Suprapubic skin (tissue), 4 donors: ENCODE measurements around the gene MLLT10. TPM values are rescaled to one million over a fixed set of nuclear protein-coding genes. Genes with fewer than 3 reads are reported as not detected.
"Not testable (repeated sequence)": the region's sequence is repeated elsewhere in the genome, so short reads cannot be mapped to it uniquely, and the experiment has no call there.

Source experiments
- DNase-seq, 2 donors: peaks; one replicate each; pipeline ENCODE4 v3.0.0-alpha.2; 2019; ENCODE audit warnings: low spot score in 2 of 2
- H3K27ac ChIP-seq: fragments of 200-600 bp; sonication (generic); one replicate; pipeline ENCODE4 v1.5.1; 2019
- H3K27me3 ChIP-seq: fragments of 200-600 bp; sonication (generic); one replicate; pipeline ENCODE4 v1.5.1; 2019
- H3K36me3 ChIP-seq: fragments of 200-600 bp; sonication (generic); one replicate; pipeline ENCODE4 v1.5.1; 2019
- H3K4me1 ChIP-seq: fragments of 200-600 bp; sonication (generic); one replicate; pipeline ENCODE4 v1.5.1; 2019
- H3K4me3 ChIP-seq: fragments of 200-600 bp; sonication (generic); one replicate; pipeline ENCODE4 v1.5.1; 2019; ENCODE audit warnings: mild to moderate bottlenecking
- H3K9me3 ChIP-seq: fragments of 200-600 bp; sonication (generic); one replicate; pipeline ENCODE4 v1.5.1; 2019
- EP300 ChIP-seq: sonication (generic); formaldehyde crosslinking; IDR thresholded peaks from one replicate; pipeline ENCODE4 v1.6.1; 2017; ENCODE audit warnings: antibody characterized with exemption
- POLR2A ChIP-seq, 2 donors: fragments of 450-650 bp; IDR thresholded peaks; one replicate each; pipeline ENCODE4 v1.6.1; 2017; ENCODE audit warnings: antibody characterized with exemption in 2 of 2, mild to moderate bottlenecking in 2 of 2, moderate library complexity in 2 of 2
- POLR2AphosphoS5 ChIP-seq, 3 donors: sonication (generic); formaldehyde crosslinking; IDR thresholded peaks; one replicate each; pipeline ENCODE4 v1.6.1; 2017; ENCODE audit warnings: antibody characterized with exemption in 3 of 3
- WGBS: methylation state at CpG from one replicate; pipeline ENCODE4 v1.1.5; 2018; 5-methylcytosine and 5-hydroxymethylcytosine counted together
- total RNA-seq, 4 donors: library from RNA; depleted of rRNA; stranded (reverse); fragments of >200 nt; gene quantifications; one replicate each; pipeline ENCODE4 v1.1.0, GENCODE V29; 2016
- TF ChIP-seq, protein P1 (sequence below), 2 donors: fragments of 200-600 bp in 1 of 2; fragments of 450-650 bp in 1 of 2; sonication (generic) in 1 of 2; IDR thresholded peaks; one replicate each; pipeline ENCODE4 v1.5.1; 2016 to 2019; ENCODE audit warnings: antibody characterized with exemption in 2 of 2, mild to moderate bottlenecking in 1 of 2, moderate library complexity in 1 of 2

MLLT10 gene
- total RNA-seq, 4 donors from 2014 or later, result 58.0 to 97.8 (median 64.4) TPM

DNA sequence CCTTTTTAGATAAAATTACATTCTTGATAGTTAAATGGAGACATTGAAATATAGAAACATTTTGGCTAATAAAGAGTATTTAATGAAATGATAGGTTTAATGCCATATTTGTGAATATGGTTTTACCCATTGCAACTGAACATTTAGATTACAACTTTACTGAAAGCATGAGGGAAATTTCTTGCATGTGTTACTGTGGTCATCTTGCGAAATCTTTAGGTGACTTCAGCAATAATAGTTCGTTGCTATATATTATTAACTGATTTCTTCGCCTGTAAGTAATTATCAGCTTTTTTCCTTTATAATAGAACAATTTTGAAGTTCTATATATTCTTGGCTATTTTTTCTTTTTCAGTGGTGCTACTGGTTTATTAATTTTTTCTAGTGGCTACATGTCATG, 83.2 kb downstream of the MLLT10 start:
- no peaks in the 10 kb centered on the region for H3K27me3 ChIP-seq
- 87% methylated on average over 3 of the region's 3 CpGs for WGBS
- no peak overlapping the region for H3K4me3 ChIP-seq
- H3K36me3 ChIP-seq, result peaks cover 14% of the 10 kb centered on the region
- no peaks in the 10 kb centered on the region for H3K4me1 ChIP-seq
- H3K27ac ChIP-seq, result no peak overlapping the region
- no peak for DNase-seq
- H3K9me3 ChIP-seq, result no peaks in the 10 kb centered on the region
- TF ChIP-seq POLR2A (IDR thresholded peaks at IDR 0.05) (no peak), POLR2AphosphoS5 (IDR thresholded peaks at IDR 0.05) (no peak), EP300 (no peak)
- TF ChIP-seq, protein P1, sequence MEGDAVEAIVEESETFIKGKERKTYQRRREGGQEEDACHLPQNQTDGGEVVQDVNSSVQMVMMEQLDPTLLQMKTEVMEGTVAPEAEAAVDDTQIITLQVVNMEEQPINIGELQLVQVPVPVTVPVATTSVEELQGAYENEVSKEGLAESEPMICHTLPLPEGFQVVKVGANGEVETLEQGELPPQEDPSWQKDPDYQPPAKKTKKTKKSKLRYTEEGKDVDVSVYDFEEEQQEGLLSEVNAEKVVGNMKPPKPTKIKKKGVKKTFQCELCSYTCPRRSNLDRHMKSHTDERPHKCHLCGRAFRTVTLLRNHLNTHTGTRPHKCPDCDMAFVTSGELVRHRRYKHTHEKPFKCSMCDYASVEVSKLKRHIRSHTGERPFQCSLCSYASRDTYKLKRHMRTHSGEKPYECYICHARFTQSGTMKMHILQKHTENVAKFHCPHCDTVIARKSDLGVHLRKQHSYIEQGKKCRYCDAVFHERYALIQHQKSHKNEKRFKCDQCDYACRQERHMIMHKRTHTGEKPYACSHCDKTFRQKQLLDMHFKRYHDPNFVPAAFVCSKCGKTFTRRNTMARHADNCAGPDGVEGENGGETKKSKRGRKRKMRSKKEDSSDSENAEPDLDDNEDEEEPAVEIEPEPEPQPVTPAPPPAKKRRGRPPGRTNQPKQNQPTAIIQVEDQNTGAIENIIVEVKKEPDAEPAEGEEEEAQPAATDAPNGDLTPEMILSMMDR (IDR thresholded peaks at IDR 0.05), result no peak

DNA sequence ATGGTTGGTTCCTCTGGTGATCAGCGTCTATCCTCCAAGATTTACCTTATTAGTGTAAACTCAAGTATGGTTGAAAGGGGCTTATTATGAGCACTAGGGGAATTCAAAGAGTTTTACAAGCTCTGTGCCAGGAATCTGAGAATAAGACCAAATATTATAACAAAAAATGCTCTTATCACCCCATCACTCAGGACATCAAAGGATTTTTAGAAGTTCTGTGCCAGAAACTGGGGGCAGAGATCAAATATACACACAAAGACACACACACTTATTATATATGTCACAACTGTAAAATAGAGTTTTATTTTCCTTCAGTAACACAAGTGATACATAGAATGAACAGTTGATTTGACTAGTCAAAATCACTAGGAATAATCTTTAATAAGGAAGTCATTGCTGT, 89.3 kb downstream of the MLLT10 start:
- H3K4me1 ChIP-seq, result no peaks in the 10 kb centered on the region
- 82% methylated on average over 1 of the region's 1 CpG for WGBS
- no peak for DNase-seq
- H3K27ac ChIP-seq, result no peak overlapping the region
- peaks cover 37% of the 10 kb centered on the region for H3K36me3 ChIP-seq
- no peak overlapping the region for H3K4me3 ChIP-seq
- H3K9me3 ChIP-seq, result no peaks in the 10 kb centered on the region
- no peak for TF ChIP-seq EP300
- TF ChIP-seq, protein P1 (IDR thresholded peaks at IDR 0.05), result no peak
- no peak for TF ChIP-seq POLR2AphosphoS5 (IDR thresholded peaks at IDR 0.05)
- TF ChIP-seq POLR2A (IDR thresholded peaks at IDR 0.05), result no peak
- H3K27me3 ChIP-seq, result no peaks in the 10 kb centered on the region

DNA sequence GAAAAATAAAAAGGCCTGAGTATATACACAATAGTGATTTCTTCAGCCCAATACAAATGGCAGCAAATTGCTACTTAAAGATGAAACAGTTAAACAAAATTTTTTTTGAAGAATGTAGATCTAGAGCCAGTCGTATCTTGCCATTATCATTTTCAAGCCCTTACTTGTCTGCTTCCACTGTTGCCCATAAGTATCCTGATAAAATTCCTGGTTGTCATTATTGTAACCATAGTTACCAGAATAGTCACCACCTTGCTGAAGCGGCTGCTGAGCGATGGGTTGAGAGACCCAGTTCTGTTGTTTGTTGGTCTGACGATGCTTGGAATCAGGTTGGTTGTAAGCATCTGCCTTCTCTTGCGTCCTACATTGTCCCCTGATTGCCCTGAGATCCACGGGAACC, 90.4 kb downstream of the MLLT10 start:
- H3K36me3 ChIP-seq, result peaks cover 34% of the 10 kb centered on the region
- H3K4me3 ChIP-seq, H3K4me1 ChIP-seq, H3K27ac ChIP-seq, DNase-seq, H3K27me3 ChIP-seq, H3K9me3 ChIP-seq: not testable (repeated sequence)
- WGBS, result 86% methylated on average over 6 of the region's 6 CpGs

DNA sequence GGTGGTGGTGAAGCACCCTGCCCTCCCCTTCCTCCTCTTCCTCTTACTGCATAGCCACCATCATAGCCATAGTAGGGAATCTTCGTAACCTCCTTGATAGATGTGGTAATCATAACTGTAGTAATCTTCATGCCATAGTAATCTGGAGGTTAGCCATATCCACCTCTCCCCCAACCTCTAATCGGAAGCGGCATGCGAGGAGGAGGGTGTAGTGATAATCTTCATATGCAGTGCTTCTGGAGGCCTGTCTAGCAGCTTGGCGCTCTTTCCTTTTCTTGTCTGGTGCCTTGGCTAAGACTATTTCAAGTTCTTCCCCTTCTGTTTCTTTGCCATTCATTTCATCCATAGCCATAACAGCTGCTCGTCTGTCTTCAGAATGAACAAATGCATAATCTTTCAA, 90.9 kb downstream of the MLLT10 start:
- Histone ChIP-seq H3K27ac (no peak overlapping the region), H3K4me1 (no peaks in the 10 kb centered on the region), H3K36me3 (peaks cover 34% of the 10 kb centered on the region), H3K9me3 (no peaks in the 10 kb centered on the region), H3K4me3 (no peak overlapping the region), H3K27me3 (no peaks in the 10 kb centered on the region)
- WGBS, result 90% methylated on average over 6 of the region's 6 CpGs
- TF ChIP-seq POLR2AphosphoS5 (IDR thresholded peaks at IDR 0.05), result no peak
- no peak for TF ChIP-seq POLR2A (IDR thresholded peaks at IDR 0.05)
- TF ChIP-seq, protein P1 (IDR thresholded peaks at IDR 0.05), result no peak
- no peak for TF ChIP-seq EP300
- no peak for DNase-seq

DNA sequence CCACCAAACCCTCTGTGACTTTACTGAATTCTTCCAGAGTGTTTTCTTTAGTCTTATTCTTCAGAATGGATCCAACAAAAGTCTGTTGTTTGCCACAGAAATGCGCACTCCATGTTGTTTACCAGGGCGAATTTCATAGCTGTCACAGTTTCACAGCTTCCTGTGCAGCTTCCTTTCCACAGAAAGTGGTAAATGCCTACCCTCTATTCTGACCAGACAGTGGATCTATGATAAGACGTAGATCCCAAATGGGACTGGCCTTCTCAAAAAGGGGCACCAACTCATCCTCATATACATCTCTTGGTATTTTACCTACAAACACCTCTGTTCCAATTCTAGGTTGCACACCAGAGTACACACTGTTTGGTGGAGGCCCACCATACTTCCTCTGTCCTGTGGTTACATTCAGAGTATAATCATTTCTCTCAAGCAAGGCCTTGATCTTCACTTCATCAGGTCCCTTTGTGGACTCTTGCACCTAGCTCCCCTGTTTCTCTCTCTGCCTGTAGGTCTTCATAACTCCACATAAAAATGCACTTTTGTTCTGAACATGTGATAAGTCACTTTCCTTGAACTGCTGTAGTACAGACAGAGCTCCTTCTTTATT, 91.7 kb downstream of the MLLT10 start:
- no peak overlapping the region for H3K27ac ChIP-seq
- no peaks in the 10 kb centered on the region for H3K9me3 ChIP-seq
- no peaks in the 10 kb centered on the region for H3K27me3 ChIP-seq
- no peak for TF ChIP-seq POLR2A (IDR thresholded peaks at IDR 0.05)
- TF ChIP-seq, protein P1 (IDR thresholded peaks at IDR 0.05), result no peak
- TF ChIP-seq POLR2AphosphoS5 (IDR thresholded peaks at IDR 0.05), result no peak
- no peak for TF ChIP-seq EP300
- 100% methylated on average over 3 of the region's 3 CpGs for WGBS
- no peaks in the 10 kb centered on the region for H3K4me1 ChIP-seq
- DNase-seq, result no peak
- H3K36me3 ChIP-seq, result peaks cover 31% of the 10 kb centered on the region
- no peak overlapping the region for H3K4me3 ChIP-seq
